Measurements from ENCODE around the gene DDX10.

DNA sequence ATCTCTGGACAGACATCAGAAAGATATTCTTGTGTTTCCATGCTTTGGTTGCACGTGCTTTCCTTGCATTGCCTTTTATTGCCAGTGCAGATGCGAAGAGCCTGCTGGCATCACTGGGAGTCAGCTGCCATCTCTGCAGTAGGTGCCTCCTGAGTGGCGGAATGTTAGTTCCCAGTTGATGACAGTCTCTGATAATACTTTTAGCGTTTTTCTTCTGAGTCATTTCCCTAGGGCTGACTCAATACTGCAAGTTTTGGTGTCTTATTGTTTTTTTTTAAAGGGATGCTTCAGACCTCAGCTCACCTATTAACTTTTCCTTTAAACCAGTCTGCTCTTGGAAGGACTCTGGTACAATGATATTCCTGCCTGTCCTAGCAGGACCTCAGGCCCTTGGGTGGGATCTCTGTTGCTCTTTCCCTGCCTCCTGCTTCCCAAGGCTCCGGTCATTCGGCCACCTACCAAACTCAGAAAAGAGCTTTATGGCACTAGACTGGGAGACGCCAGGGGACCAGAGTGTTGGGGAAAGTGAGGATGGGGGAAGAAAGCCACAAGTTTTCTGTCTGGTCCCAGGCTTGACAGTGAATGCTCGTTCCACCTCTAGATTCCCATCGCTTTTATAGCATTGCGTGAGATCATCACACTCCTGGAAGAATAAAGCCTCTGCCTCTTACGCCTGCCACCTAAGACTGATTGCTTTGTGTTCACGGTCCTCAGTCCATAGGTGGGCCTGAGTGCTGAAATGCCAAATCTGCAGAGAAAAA, 308.7 kb downstream of the DDX10 start:
- TF ChIP-seq, protein P1, sequence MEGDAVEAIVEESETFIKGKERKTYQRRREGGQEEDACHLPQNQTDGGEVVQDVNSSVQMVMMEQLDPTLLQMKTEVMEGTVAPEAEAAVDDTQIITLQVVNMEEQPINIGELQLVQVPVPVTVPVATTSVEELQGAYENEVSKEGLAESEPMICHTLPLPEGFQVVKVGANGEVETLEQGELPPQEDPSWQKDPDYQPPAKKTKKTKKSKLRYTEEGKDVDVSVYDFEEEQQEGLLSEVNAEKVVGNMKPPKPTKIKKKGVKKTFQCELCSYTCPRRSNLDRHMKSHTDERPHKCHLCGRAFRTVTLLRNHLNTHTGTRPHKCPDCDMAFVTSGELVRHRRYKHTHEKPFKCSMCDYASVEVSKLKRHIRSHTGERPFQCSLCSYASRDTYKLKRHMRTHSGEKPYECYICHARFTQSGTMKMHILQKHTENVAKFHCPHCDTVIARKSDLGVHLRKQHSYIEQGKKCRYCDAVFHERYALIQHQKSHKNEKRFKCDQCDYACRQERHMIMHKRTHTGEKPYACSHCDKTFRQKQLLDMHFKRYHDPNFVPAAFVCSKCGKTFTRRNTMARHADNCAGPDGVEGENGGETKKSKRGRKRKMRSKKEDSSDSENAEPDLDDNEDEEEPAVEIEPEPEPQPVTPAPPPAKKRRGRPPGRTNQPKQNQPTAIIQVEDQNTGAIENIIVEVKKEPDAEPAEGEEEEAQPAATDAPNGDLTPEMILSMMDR (IDR thresholded peaks at IDR 0.05): no peak
- TF ChIP-seq POLR2AphosphoS5 (IDR thresholded peaks at IDR 0.05): no peak
- TF ChIP-seq POLR2A (IDR thresholded peaks at IDR 0.05): no peak
